CMK (cell line): Measurements from ENCODE around the gene MACROD2.

Source experiments
- DNase-seq: peaks from one replicate; pipeline ENCODE4 v3.0.0-alpha.2; 2010; ENCODE audit warnings: low read depth

MACROD2 gene

GRCh38 chr20:15628851-15629353, 1633.6 kb downstream of the MACROD2 start:
- DNase-seq, result no peak

- no peak for DNase-seq
These were observed 1635.0 kb downstream of the MACROD2 start for GRCh38 chr20:15630360-15630759.

GRCh38 chr20:15632680-15633079, 1637.4 kb downstream of the MACROD2 start:
- no peak for DNase-seq

GRCh38 chr20:15634102-15634501, 1638.8 kb downstream of the MACROD2 start:
- no peak for DNase-seq

GRCh38 chr20:15637546-15637945, 1642.2 kb downstream of the MACROD2 start:
- DNase-seq, result no peak

- DNase-seq, result no peak
These were observed 1642.8 kb downstream of the MACROD2 start for GRCh38 chr20:15637950-15638754.

- DNase-seq, result no peak
These were observed 1643.5 kb downstream of the MACROD2 start for GRCh38 chr20:15638816-15639215.

- DNase-seq, result no peak
These were observed 1644.5 kb downstream of the MACROD2 start for GRCh38 chr20:15639839-15640238.

- no peak for DNase-seq
These were observed 1646.8 kb downstream of the MACROD2 start for GRCh38 chr20:15642109-15642508.

- no peak for DNase-seq
These were observed 1647.4 kb downstream of the MACROD2 start for GRCh38 chr20:15642676-15643075.

GRCh38 chr20:15643713-15644112, 1648.4 kb downstream of the MACROD2 start:
- no peak for DNase-seq

- no peak for DNase-seq
These were observed 1650.5 kb downstream of the MACROD2 start for GRCh38 chr20:15645816-15646215.

- no peak for DNase-seq
These were observed 1658.3 kb downstream of the MACROD2 start for GRCh38 chr20:15653396-15654207.

GRCh38 chr20:15654208-15654649, 1658.9 kb downstream of the MACROD2 start:
- peak; percentile 17 for DNase-seq

GRCh38 chr20:15655295-15655874, 1660.1 kb downstream of the MACROD2 start:
- DNase-seq, result no peak

GRCh38 chr20:15656124-15656523, 1660.8 kb downstream of the MACROD2 start:
- no peak for DNase-seq

GRCh38 chr20:15658295-15658694, 1663.0 kb downstream of the MACROD2 start:
- no peak for DNase-seq

- DNase-seq, result no peak
These were observed 1677.9 kb downstream of the MACROD2 start for GRCh38 chr20:15673206-15673605.

GRCh38 chr20:15674253-15675060, 1679.1 kb downstream of the MACROD2 start:
- no peak for DNase-seq

GRCh38 chr20:15675061-15675514, 1679.8 kb downstream of the MACROD2 start:
- no peak for DNase-seq

- no peak for DNase-seq
These were observed 1680.6 kb downstream of the MACROD2 start for GRCh38 chr20:15675813-15676484.
